Esophagus (tissue), 2 donors: ENCODE data around the gene ACIN1. TPM values are rescaled to one million over a fixed set of nuclear protein-coding genes. Genes with fewer than 3 reads are reported as not detected.
A peak's percentile ranks its signal among the peaks of the same experiment; 100 is the strongest.

Experiments
- H3K27ac ChIP-seq, 2 donors: one replicate each; pipeline ENCODE4 v1.5.1; 2013; ENCODE audit warnings: low read depth in 2 of 2, mild to moderate bottlenecking in 2 of 2, inconsistent platforms in 1 of 2, low read length in 1 of 2, moderate library complexity in 1 of 2
- H3K27me3 ChIP-seq, 2 donors: one replicate each; pipeline ENCODE4 v1.6.1; 2013; ENCODE audit warnings: low read length in 2 of 2, control low read depth in 1 of 2, mild to moderate bottlenecking in 1 of 2; ENCODE audit not compliant: insufficient read depth in 2 of 2, control insufficient read depth in 1 of 2
- H3K36me3 ChIP-seq, 2 donors: one replicate each; pipeline ENCODE4 v1.6.1; 2013; ENCODE audit warnings: low read length in 1 of 2; ENCODE audit not compliant: control insufficient read depth in 2 of 2, insufficient read depth in 2 of 2
- H3K4me1 ChIP-seq, 2 donors: one replicate each; pipeline ENCODE4 v1.6.1; 2013; ENCODE audit warnings: low read length in 1 of 2; ENCODE audit not compliant: control insufficient read depth in 2 of 2, insufficient read depth in 2 of 2
- H3K4me3 ChIP-seq, 2 donors: one replicate each; pipeline ENCODE4 v1.5.1; 2013; ENCODE audit warnings: low read length in 2 of 2, mild to moderate bottlenecking in 2 of 2, low read depth in 1 of 2, moderate library complexity in 1 of 2
- H3K9me3 ChIP-seq, 2 donors: one replicate each; pipeline ENCODE4 v1.6.1; 2013; ENCODE audit warnings: mild to moderate bottlenecking in 2 of 2, low read depth in 1 of 2, low read length in 1 of 2, moderate library complexity in 1 of 2; ENCODE audit not compliant: control insufficient read depth in 2 of 2, insufficient read depth in 1 of 2
- WGBS, 2 donors: extraction: QIAGEN DNeasy Blood & Tissue Kit; methylation state at CpG; one replicate each; pipeline ENCODE4 v1.1.7; 2013; 5-methylcytosine and 5-hydroxymethylcytosine counted together
- polyA plus RNA-seq, 2 donors: library from polyadenylated mRNA; stranded (reverse); fragments of 200-250 nt; gene quantifications; one replicate each; pipeline ENCODE4 v1.2.3, GENCODE V29; 2013
- donor health status: healthy with polysubstance abuse.
- donor health status: Bipolar disorder and iron deficiency.

The ACIN1 gene
- polyA plus RNA-seq: 100 to 1,000 TPM in 1 of 2 donors, 10 to 100 TPM in 1; 70.5 to 136 TPM

GRCh38 chr14:23094666-23095195, at the start of gene ACIN1:
Gene ACIN1 (minus strand): TSS chr14:23095136. CDS start chr14:23095112, 24 bp downstream.
- peaks cover 6 to 10% of the 10 kb centered on the region in 2 donors for H3K36me3 ChIP-seq
- H3K27me3 ChIP-seq: no peaks in the 10 kb centered on the region
- H3K27ac ChIP-seq: peak within 1 kb of the TSS; percentile 100
- H3K9me3 ChIP-seq: no peaks in the 10 kb centered on the region
- WGBS, 2 donors: 0% methylated on average over 55 of the region's 55 CpGs
- H3K4me3 ChIP-seq: peak within 1 kb of the TSS; percentile 92
- H3K4me1 ChIP-seq: peaks cover 0 to 2% of the 10 kb centered on the region in 2 donors

DNA sequence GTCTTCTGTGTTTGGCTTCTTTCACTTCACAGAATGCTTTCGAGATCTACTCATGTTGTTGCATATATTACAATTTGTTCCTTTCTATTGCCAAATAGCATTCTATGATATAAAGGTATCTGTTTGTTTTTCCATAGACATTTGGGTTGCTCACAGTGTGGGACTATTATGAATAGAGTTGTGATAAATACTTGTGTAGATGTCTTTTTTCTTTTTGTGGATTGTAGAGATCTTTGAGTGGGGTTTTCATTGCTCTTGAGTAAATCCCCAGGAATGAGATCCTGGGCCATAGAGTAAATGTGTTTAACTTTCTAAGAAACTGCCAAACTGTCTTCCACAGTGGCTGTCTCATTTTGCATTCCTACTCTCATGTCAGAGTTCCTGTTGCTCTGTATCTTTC, 49.0 kb upstream of the ACIN1 start:
- peaks cover 11 to 12% of the 10 kb centered on the region in 2 donors for H3K4me1 ChIP-seq
- 75 to 81% methylated on average over 1 of the region's 1 CpG for WGBS, 2 donors

DNA sequence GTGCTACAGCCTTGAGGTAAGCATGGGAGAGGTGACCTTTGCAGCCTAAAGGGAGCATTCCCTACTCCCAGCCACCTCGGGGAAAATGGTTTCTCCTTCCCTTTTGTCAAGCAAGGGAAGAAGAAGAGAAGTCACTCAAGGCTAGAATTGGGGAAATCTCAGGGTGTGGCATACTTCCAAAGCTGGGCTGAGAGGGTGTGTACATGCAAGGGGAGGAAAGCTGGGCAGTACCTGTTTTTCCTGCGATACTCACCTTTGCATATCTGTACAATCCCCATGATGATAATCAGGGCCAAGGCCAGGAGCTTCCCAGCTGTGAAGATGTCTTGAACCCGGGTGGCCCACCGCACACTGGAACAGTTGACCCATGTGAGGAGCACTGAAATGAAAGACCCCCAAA, 47.9 kb upstream of the ACIN1 start:
- H3K4me1 ChIP-seq: peaks cover 12% of the 10 kb centered on the region in 2 donors
- H3K36me3 ChIP-seq: peaks cover 4 to 11% of the 10 kb centered on the region in 2 donors
- H3K27ac ChIP-seq: peak overlapping the region; percentile 16 to 69
- WGBS, 2 donors: 57 to 66% methylated on average over 4 of the region's 4 CpGs
- H3K9me3 ChIP-seq: no peaks in the 10 kb centered on the region
- H3K27me3 ChIP-seq: no peaks in the 10 kb centered on the region
- H3K4me3 ChIP-seq: no peak overlapping the region

More for the DNA sequence above, 49.0 kb upstream of the ACIN1 start:
- Histone ChIP-seq H3K9me3 (no peaks in the 10 kb centered on the region), H3K36me3 (peaks cover 4 to 9% of the 10 kb centered on the region in 2 donors), H3K27ac (no peak overlapping the region), H3K4me3 (no peak overlapping the region), H3K27me3 (no peaks in the 10 kb centered on the region)

DNA sequence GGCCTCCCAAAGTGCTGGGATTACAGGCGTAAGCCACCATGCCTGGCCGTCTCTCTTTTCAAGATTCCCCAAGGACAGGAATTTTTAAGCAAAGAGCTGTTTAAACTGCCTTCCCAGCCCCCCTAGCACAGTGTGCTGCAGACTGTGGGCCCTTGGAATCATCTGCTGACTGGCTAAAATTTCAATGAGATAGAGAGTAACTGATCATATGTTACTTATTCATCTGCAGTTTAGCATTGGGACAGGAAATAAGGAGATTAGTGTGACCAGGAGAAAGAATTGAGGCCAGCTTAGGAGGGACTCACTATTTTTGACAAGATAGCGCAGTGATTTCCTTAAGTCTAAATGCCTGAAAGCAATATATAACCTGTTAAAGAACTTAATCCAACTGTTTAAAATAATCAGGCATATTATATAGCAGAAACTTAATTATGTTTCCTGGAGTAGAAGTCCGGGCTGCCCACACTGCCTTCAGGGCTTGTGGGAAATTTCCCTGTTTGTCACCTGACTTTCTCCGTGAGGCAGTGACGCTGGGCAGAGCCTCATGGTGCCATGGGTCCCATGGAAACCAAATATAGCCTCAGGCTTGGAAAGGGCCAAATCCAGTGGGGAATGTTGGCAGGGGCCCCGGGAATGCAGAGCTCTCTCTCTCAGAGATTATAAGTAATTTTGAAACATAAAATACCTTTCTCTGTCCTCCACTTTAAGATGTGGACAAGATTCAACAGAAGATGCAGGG, 46.9 kb upstream of the ACIN1 start:
- peaks cover 10 to 16% of the 10 kb centered on the region in 2 donors for H3K4me1 ChIP-seq
- no peaks in the 10 kb centered on the region for H3K27me3 ChIP-seq
- peak overlapping the region in 1 of 2 donors; percentile 43 for H3K27ac ChIP-seq
- no peak overlapping the region for H3K4me3 ChIP-seq
- H3K36me3 ChIP-seq: peaks cover 5 to 11% of the 10 kb centered on the region in 2 donors
- 48 to 60% methylated on average over 7 of the region's 7 CpGs for WGBS, 2 donors
- no peaks in the 10 kb centered on the region for H3K9me3 ChIP-seq

GRCh38 chr14:23140371-23140770, 45.4 kb upstream of the ACIN1 start:
- H3K27ac ChIP-seq: no peak overlapping the region
- no peak overlapping the region for H3K4me3 ChIP-seq
- WGBS, 2 donors: 87 to 89% methylated on average over 6 of the region's 6 CpGs
- no peaks in the 10 kb centered on the region for H3K9me3 ChIP-seq
- H3K36me3 ChIP-seq: peaks cover 9 to 20% of the 10 kb centered on the region in 2 donors
- H3K27me3 ChIP-seq: no peaks in the 10 kb centered on the region
- peaks cover 6 to 16% of the 10 kb centered on the region in 2 donors for H3K4me1 ChIP-seq

DNA sequence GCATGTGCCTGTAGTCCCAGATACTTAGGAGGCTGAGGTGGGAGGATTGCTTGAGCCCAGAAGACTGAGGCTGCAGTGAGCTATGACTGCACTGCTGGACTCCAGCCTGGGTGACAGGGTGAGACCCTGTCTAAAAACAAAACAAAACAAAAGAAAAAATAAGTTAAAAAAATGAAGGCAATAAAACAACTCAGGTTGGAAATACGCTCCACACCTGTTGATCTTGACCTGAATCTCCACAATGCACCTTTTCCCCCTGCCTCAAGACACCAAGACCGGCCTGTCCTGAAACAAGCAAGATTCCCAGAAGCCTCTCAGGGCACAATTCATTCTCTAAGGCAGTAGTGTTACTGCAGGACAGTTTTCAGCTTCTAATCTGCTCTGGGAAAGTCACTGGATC, 44.9 kb upstream of the ACIN1 start:
- Histone ChIP-seq H3K36me3 (peaks cover 9 to 20% of the 10 kb centered on the region in 2 donors), H3K27ac (no peak overlapping the region), H3K4me1 (peaks cover 6 to 16% of the 10 kb centered on the region in 2 donors), H3K27me3 (no peaks in the 10 kb centered on the region), H3K9me3 (no peaks in the 10 kb centered on the region), H3K4me3 (no peak overlapping the region)
- 95 to 100% methylated on average over 2 of the region's 2 CpGs for WGBS, 2 donors

- peak overlapping the region; percentile 75 to 81 for H3K27ac ChIP-seq
- peaks cover 2 to 12% of the 10 kb centered on the region in 2 donors for H3K4me1 ChIP-seq
- no peaks in the 10 kb centered on the region for H3K27me3 ChIP-seq
- no peaks in the 10 kb centered on the region for H3K9me3 ChIP-seq
- H3K36me3 ChIP-seq: peaks cover 9 to 20% of the 10 kb centered on the region in 2 donors
- WGBS, 2 donors: 55 to 57% methylated on average over 6 of the region's 6 CpGs
- no peak overlapping the region for H3K4me3 ChIP-seq
Measured at GRCh38 chr14:23137813-23138535, 43.0 kb upstream of the ACIN1 start.

DNA sequence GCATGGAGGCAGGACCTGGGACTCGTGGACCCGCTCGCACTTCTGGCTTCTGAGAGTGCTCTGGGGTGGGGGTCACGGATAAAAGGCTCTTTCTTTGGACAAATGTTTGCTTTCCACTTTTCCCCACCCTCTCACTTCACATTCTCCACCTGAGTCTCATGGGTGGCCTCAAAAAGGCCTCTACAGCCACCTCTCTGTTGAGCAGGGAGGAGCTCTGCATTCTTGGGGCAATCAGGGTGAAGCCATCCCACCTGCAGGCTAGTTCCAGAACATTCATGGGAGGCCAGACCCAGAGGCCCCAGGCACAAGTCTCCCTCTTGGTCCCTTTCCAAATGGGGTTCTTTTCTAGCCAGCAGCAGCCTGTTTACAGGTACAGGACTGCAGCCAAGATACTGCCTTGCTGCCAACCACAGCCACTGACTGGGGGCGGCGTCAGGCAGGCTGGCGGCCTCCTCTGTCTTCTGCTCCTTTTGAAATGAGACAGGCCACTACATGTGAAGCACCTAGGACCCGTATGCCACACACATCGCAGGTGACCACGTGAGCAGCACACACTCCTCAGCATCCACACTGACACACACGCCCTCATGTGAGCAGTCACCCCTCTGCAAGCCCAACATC, 42.4 kb upstream of the ACIN1 start:
- Histone ChIP-seq H3K9me3 (no peaks in the 10 kb centered on the region), H3K27me3 (no peaks in the 10 kb centered on the region), H3K27ac (peak overlapping the region in 1 of 2 donors; percentile 81), H3K4me1 (peaks cover 0 to 7% of the 10 kb centered on the region in 2 donors), H3K4me3 (no peak overlapping the region), H3K36me3 (peaks cover 9 to 20% of the 10 kb centered on the region in 2 donors)
- 59 to 73% methylated on average over 11 of the region's 11 CpGs for WGBS, 2 donors

DNA sequence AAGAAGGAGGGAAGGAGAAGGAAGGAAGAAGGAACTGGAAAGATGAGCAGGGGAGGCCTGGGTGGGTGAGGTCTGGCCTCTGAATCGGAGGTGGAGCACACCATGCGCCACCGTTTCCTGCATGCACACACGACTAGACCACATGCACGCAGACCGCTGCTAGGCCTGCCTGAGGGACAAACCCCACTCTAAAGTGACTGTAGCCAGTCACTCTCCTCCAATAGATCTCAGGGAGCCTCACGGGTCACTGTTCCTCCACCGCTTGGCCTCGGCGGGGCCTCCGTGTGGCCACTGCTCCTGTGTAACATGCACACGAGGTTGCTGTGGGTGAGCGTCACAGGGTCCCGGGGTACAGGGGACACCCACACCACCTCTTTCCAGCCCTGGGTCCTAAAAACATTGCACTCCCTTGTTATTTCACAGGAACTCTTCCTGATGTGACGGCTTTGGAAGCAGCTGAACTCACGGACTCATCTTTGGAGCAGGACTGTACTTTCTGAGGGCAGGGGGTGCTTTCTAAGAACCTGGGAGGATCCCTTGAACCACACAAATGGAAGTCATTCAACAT, 41.7 kb upstream of the ACIN1 start:
- Histone ChIP-seq H3K9me3 (no peaks in the 10 kb centered on the region), H3K4me1 (peaks cover 0 to 7% of the 10 kb centered on the region in 2 donors), H3K36me3 (peaks cover 9 to 20% of the 10 kb centered on the region in 2 donors), H3K4me3 (no peak overlapping the region), H3K27me3 (no peaks in the 10 kb centered on the region), H3K27ac (no peak overlapping the region)
- WGBS, 2 donors: 94% methylated on average over 16 of the region's 16 CpGs
